EH (cell line): Measurements from ENCODE around the gene CLASP1.
"Not testable (repeated sequence)": the region's sequence is repeated elsewhere in the genome, so short reads cannot be mapped to it uniquely, and the experiment has no call there.

ENCODE experiments used
- DNase-seq: peaks from one replicate; pipeline ENCODE4 v3.0.0-alpha.2; 2015; ENCODE audit warnings: low read depth

The CLASP1 gene

DNA sequence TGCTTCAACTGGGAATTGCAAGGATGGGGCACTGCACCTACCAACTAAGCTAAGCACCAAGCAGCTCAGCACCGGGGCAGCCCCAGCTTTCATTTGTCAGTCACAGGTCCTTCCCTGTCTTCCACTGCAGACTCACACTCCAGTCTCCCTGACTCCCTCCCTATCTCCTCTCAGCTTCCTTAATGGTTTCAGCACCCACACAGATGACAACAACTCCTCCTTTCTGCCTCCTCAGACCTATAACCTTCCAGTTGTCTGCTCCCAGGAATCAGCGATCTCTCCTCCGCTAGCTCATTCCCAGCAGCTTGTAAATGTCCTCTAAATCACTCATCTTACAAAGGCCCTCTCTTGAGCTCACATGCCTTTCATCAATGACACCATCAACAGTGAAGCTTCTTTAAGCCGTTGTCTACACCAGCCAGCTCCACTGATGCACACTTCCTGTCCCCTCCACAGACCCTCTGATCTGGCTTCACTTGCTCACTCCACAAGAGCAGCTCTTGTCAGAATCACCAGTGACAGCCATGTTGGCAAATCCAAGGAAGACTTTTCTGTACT lies 32.1 kb downstream of the CLASP1 start:
- peak; percentile 38 for DNase-seq

DNA sequence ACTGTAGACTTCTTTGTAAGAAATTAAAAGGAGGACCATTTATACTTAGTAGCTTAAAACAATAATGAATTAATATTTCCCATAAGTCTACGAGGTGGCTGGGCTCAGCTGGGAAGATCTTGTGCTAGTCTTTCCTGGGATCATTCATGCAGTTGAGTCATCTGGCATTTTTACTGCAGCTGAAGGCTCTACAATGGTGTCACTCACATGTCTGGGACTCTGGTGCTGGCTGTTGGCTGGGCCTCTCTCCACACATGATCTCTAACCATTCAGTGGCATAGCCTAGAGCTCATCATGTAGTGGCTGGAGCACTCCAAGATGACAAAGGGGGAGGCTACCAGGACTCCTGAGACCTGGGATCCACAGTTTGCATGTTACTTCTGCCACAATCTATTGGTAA lies 35.5 kb downstream of the CLASP1 start:
- peak; percentile 42 for DNase-seq

DNA sequence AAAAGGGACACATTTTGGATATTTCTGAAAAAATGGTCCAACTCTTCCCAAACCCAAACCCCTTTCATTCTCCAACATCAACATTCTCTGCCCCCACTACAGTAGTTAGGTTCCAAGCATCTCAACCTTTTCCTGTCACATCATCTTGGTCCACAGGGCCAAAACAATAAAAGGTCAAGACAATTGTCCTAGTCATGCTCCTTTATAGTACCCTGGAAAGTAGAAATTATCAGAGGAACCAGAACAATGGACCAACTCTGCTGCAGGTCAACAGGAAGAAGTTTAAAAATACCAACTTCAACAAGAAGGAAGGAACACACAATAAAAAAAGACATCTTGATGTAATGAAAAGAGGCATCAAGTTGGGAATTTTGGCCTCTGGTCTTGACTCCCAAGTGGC lies 36.1 kb downstream of the CLASP1 start:
- no peak for DNase-seq

DNA sequence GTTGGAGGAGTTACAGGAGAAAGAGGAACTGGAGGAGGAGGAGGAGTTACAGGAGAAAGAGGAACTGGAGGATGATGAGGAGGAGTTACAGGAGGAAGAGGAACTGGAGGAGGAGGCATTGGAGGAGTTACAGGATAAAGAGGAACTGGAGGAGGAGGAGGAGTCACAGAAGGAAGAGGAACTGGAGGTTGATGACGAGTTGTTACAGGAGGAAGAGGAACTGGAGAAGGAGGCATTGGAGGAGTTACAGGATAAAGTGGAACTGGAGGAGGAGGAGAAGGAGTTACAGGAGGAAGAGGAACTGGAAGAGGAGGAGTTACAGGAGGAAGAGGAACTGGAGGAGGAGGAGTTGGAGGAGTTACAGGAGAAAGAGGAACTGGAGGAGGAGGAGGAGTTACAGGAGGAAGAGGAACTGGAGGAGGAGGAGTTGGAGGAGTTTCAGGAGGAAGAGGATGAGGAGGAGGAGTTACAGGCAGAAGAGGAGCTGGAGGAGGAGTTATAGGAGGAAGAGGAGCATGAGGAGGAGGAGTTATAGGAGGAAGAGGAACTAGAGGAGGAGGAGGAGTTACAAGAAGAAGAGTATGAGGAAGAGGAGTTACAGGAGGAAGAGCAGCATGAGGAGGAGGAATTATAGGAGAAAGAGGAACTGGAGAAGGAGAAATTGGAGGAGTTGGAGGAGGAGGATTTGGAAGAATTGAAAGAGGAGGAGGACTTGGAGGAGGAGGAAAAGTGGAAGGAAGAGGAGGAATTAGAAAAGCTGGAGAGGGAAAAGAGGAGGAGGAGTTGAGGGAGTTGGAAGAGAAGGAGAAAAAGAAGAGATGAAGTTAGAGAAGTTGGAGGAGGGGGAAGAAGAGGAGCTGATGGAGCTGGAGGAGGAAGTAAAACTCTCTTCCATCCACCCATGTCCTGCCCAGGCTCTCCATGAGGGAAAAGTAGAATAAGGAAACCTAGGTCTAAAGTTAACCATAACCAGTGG lies 37.2 kb downstream of the CLASP1 start:
- no peak for DNase-seq

DNA sequence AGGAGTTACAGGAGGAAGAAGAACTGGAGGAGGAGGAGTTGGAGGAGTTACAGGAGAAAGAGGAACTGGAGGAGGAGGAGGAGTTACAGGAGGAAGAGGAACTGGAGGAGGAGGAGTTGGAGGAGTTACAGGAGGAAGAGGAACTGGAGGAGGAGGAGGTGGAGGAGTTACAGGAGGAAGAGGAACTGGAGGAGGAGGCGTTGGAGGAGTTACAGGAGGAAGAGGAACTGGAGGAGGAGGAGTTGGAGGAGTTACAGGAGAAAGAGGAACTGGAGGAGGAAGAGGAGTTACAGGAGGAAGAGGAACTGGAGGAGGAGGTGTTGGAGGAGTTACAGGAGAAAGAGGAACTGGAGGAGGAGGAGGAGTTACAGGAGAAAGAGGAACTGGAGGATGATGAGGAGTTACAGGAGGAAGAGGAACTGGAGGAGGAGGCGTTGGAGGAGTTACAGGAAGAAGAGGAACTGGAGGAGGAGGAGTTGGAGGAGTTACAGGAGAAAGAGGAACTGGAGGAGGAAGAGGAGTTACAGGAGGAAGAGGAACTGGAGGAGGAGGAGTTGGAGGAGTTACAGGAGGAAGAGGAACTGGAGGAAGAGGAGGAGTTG lies 38.1 kb downstream of the CLASP1 start:
- not testable (repeated sequence) for DNase-seq

DNA sequence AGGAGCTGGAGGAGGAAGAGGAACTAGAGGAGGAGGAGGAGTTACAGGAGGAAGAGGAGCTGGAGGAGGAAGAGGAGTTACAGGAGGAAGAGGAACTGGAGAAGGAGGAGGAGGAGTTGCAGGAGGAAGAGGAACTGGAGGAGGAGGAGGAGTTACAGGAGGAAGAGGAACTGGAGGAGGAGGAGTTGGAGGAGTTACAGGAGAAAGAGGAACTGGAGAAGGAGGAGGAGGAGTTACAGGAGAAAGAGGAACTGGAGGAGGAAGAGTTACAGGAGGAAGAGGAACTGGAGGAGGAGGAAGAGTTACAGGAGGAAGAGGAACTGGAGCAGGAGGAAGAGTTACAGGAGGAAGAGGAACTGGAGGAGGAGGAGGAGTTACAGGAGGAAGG lies 38.8 kb downstream of the CLASP1 start:
- not testable (repeated sequence) for DNase-seq

DNA sequence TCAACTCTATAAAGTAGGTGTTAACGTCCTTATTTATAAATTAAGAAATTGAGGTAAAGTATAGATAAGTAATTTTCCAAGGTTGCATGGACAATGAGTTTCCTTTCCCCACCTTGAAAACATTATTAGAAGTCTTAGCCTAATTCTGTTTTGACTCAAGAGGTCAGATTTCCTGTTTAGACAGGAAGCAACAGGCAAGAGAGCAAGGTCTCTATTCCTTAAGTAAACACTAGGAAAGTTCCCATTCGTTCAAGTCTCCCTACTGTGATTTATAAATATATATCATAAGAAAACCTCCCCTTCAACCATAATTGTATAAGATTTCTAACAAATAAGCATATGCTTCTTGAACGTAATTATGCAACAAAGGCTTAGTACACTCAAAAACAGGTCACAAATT lies 40.3 kb downstream of the CLASP1 start:
- DNase-seq, result no peak

DNA sequence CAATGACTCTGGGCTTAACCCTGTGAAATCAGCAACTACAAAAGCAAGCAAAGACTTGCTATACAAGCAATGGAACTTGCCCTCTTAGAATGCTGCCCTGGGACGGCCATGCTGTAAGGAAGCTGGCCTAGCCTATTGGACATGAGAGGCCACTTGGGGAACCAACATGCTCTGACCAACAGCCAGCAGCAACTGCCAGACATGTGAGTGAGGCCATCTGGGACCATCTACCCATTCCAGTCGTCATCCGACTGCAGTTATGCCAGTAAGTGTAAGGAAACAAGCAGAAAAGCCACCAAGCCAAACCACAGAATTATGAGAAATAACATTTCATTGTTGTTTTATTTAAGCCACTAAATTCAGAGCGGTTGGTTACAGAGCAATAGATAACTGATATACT lies 40.9 kb downstream of the CLASP1 start:
- no peak for DNase-seq

DNA sequence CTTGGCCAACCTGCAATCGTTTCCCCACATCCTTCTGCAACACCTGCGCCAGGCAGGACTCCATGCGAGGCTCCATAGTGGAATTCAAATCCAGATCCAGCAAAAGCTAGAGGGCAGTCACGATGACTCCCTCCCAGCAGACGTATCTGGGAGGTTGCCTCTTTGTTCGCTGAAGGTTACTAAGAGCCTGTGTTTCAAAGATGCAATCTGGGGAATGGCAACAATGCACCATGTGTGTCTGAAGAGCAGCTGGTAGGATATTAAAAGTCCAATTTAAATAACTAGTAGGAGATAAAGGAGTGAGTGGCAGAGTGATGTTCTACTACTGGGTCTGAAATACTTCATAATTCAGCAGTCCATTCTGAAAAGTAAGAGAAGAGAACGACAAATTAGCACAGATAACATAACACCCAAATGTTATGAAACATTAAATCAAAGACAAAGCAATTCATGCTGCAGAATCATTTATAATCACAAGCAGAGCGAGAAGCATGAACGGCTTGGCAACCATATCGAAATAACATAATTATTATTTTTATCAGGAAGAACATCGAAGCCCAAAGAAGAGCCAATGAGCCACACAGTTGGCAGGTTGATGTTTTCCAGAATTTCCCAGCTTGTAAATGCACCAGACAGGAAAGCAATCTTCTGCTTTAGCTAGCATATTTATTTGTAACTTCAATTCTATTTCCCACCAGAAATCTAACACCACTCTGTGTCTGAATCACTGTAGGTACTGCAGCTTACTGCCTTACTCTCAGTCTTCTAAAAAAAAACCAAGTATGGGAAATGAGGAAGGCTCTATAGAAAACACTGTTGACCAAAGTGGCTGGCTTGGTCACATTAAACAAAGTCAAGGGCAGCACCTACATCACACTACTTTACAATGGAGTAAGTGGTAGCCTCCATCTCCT lies 43.2 kb downstream of the CLASP1 start:
- no peak for DNase-seq

DNA sequence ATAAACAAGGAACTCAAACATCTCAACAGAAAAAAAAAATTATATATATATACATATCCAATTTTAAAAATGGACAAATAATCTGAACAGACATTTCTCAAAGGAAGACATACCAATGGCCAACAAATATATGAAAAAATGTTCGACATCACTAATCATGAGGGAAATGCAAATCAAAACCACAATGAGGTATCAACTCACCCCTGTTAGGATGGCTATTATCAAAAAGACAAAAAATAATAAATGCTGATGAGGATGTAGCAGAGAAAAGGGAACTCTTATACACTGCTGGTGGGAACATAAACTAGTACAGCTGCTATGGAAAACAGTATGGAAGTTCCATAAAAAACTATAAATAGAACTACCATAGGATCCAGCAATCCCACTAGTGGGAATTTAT lies 46.1 kb downstream of the CLASP1 start:
- DNase-seq, result no peak

DNA sequence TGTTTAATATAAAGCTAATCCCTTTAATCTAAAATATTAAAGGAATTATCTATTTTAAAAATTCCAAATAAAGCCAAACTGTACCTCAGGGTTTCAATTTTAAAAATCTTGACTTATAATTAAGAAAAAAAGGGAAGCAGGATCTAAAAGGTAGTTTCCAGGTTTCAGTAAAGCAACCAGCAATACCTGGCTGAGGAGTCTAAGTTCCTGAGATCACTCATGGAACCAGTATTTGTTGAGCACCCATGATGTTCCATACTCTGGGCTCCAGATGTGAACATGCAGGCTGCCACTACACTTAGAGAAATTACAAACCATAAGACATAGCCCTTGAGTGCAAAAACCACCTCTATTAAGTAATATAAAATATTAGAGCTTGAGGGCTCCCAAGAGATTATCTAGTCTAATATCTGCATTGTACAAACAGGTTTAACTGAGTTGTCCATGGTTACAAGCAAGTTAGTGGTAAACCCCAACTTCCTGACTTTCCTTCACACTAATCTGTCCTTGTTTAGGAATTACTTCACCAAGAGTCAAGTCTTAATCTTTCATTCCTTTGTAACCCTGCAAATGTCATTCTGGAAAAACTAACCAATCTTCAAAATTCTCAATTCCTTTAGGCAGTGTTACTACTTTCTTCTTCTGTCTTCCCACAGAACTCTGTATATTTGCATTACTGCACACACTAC lies 49.2 kb downstream of the CLASP1 start:
- DNase-seq, result peak; percentile 12

DNA sequence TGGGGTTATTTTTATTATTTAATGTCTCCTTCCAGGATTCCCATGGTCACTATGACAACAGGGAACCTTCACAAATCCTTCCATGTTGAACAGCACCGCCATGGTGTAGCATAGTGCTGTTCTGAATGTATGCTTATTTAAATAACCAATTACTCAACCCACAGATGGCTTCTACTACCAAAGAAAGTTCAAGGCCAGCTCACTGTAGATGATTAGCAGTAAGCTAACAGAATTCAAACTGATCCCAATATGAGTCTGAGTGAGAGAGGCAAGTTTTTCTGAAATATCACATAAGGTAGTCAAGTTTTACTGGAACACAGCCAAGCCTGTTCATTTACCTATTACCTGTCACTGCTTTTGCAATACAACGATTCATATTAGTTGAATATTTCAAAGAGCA lies 51.2 kb downstream of the CLASP1 start:
- no peak for DNase-seq

DNA sequence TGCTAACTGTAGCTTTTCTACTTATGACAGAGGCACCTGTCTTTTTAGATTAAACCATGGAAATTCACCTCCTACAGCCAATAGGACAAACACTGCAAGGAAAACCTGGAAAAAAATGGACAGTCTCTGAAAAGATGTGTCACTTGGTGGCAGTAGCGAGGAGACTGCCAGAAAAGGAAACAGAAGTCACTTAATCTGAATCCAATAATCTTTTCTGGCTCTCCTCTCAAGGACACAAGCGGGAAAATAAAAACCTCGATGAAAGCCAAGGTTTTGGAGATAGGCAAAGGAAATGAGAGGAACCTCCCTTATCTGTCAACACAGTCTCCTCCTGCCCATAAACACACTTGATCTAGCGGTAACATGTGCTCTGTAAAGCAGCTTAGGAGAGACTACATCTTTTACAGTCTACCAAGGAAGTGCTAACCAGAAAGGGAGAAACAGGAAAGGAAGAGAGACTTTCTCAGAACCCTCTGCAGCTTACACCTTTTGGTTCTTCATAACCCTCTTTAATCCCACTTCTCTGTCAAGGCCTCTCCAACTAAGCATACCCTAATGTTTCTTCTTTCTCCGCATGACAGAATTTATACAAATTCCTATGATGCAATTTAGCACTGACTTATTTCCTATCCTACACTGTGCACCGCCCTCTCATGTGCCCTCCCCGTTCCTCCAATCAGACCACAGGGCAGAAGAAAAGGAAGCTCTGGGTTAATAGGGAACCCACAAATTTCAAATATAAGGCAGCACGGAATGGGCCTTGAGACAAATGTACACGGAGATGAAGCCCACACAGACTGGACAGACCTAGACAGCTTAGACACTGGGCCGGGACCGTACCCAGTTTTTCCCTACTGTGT lies 52.8 kb downstream of the CLASP1 start:
- peak; percentile 72 for DNase-seq

DNA sequence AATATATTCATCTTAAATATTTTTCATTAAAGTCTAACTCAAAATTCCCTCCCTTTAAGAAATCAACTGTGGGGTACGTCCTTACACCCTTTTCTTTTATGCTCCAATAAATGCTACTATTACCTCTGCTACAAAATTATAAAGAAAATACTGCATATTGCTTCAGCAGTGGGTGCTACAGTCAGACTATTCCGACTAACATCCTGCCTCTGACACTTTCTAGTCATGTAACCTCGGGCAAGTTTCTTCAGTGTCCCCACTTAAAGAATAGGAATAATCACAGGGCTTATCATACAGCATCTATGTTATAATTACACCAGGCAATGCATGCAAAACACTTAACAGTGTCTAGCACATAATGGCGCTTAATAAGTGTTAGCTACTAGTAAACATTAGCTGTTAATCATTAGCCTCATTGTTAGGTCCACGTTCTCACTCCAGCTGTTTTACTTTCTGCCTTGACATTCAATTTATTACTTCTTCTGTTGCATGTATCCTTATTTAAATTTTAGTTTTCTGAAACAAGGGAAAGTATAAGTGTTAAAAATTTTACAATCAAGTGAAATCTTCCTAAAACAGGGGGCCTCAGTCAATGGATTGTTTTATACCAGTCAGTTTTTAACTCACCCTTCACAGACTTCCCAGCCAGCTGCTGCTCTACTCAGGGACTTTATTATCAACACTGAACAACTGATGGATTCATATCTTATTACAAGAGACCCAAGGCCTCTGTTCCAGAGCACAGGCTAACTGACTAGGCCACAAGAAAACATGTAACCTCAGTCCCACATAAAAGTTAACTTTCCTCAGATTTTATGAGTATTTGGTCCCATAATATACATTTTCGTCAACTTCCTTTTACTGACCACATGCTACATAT lies 54.0 kb downstream of the CLASP1 start:
- no peak for DNase-seq

DNA sequence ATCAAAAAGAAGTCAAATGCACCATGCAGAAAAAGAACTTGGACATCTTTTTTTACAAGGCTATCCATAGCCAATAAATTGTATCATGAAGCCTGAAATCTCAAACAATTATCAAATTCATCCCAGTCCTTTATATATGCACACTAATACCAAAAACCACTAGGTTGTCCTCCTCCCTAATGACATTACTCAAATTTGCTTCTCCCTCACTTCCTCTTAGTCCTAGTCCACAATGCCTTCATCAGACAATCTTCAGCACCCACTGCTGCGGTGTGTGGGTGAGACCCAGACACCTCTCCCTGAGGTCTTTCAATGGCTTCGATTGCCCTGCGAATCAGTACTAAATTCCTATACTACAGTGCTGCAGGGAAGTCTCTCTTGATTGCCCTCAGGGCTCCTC lies 58.1 kb downstream of the CLASP1 start:
- DNase-seq, result no peak

DNA sequence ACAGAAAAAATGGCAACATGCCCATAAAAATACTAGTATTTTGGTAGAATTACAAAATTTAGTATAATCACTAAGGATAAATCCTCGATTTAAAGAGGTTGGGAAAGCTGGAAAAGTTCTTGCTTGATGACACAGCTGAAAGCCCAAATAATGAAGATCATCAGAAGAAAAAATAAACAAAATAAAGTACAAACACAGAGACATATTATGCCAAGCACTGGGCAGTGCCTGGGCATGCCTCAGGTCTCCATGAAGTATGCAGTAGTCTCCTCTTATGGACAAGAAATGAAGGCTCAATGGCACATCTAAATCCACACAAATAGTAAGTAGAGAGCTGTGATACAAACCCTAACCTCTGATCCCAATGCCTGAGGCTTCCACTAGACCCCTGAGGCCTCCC lies 60.9 kb downstream of the CLASP1 start:
- peak; percentile 16 for DNase-seq

DNA sequence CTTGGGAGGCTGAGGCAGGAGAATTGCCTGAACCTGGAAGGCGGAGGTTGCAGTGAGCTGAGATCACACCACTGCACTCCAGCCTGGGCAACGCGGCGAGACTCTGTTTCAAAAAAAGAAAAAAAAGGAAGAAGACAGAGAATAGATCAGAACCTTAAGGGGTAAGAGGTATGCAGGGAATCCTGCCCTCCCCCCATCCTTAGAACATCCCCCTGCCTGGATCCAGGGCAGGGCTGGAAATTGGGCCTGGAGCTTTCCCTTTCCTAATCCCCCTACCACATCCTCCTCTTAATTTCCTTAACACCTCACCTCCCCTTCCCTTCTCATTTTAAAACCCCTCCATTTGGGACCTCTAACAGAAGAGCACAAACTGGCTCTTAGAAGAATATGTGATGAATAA lies 62.1 kb downstream of the CLASP1 start:
- no peak for DNase-seq

DNA sequence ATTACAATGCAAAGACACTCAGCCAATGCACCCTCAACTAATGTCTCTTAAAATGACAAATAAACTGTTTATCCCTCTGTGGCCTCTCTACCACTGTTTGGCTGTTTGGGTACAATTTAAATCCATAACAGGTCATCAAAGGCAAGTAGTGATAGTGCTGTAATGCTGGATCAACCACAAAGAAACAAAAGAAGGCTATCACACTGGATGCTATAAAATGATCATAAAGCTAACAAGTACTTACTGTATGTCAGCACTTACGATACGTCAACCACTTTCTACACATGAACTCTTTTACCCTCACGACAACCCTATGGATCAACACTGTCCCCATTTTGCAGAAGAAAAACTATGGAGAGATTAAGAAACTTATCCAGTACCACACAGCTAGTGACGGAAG lies 64.5 kb downstream of the CLASP1 start:
- DNase-seq, result no peak

DNA sequence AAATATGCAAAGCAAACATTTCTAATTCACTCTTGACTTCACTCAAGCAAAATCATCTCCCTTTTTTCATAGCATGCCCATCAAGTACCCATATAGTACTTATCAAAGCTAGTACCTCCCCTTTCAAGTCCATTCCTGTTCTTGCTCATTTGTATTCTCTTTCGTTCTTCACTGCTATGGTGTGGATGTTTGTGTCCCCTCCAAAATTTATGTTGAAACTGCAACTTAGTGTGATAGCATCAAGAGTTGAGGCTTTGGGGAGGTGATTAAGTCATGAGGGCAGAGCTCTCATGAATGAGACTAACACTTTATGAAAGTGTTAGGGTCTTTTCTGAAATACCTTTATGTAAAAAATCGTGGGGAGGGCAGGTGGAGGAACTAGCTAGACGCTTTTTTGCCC lies 65.7 kb downstream of the CLASP1 start:
- DNase-seq, result no peak

DNA sequence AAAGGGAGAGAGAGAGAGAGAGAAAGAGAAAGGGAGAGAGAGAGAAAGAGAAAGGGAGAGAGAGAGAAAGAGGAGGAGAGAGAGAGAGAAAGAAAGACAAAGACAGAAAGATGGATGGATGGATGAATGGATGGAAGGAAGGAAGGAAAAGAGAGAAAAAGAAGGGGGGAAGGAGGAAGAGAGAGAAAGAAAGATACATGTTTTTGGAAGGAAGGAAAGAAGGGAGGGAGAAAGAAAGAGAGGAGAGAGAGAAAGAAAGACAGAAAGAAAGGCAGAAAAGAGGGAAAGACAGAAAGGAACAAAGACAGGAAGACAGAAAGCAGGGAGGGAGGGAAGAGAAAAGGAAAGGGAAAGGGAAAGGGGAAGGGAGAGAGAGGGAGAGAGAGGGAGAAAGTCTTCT lies 67.0 kb downstream of the CLASP1 start:
- DNase-seq, result no peak
